MM.1S (cell line): Measurements from ENCODE around the gene TRAF3.
"Not testable (repeated sequence)": the region's sequence is repeated elsewhere in the genome, so short reads cannot be mapped to it uniquely, and the experiment has no call there.

ENCODE experiments used
- DNase-seq: peaks from one replicate; pipeline ENCODE4 v3.0.0-alpha.2; 2015
- H2AFZ ChIP-seq: fragments of 300-600 bp; sonication (generic); 2 replicates; pipeline ENCODE4 v1.6.0; 2016; ENCODE audit warnings: antibody characterized with exemption, low read length
- H3F3A ChIP-seq: fragments of 300-600 bp; sonication (generic); 2 replicates; pipeline ENCODE4 v1.6.1; 2016; ENCODE audit warnings: mild to moderate bottlenecking, antibody characterized with exemption, low read length, moderate library complexity, mixed read lengths; ENCODE audit not compliant: insufficient read depth
- H3K27ac ChIP-seq: fragments of 300-600 bp; sonication (generic); 2 replicates; pipeline ENCODE4 v1.5.1; 2016; ENCODE audit warnings: mild to moderate bottlenecking, low read length
- H3K27me3 ChIP-seq: fragments of 300-600 bp; sonication (generic); replicated peaks from 2 replicates; pipeline ENCODE4 v1.6.0; 2016; ENCODE audit warnings: low read length; ENCODE audit not compliant: insufficient read depth
- H3K36me3 ChIP-seq: fragments of 300-600 bp; sonication (generic); replicated peaks from 2 replicates; pipeline ENCODE4 v1.6.1; 2016; ENCODE audit warnings: mild to moderate bottlenecking, low read length, mixed read lengths; ENCODE audit not compliant: insufficient read depth
- H3K4me1 ChIP-seq: fragments of 300-600 bp; sonication (generic); 2 replicates; pipeline ENCODE4 v1.6.1; 2016; ENCODE audit warnings: low read length, mixed read lengths
- H3K4me2 ChIP-seq: fragments of 300-600 bp; sonication (generic); 2 replicates; pipeline ENCODE4 v1.6.0; 2016; ENCODE audit warnings: low read depth, low read length
- H3K4me3 ChIP-seq: fragments of 300-600 bp; sonication (generic); 2 replicates; pipeline ENCODE4 v1.5.1; 2016; ENCODE audit warnings: low read length, mixed read lengths
- H3K79me2 ChIP-seq: fragments of 300-600 bp; sonication (generic); 2 replicates; pipeline ENCODE4 v1.6.1; 2016; ENCODE audit warnings: mixed run types, low read length, mixed read lengths
- H3K9ac ChIP-seq: fragments of 300-600 bp; sonication (generic); 2 replicates; pipeline ENCODE4 v1.6.1; 2016; ENCODE audit warnings: low read length, mixed read lengths
- H3K9me2 ChIP-seq: fragments of 300-600 bp; sonication (generic); replicated peaks from 2 replicates; pipeline ENCODE4 v1.6.1; 2016; ENCODE audit warnings: mild to moderate bottlenecking, low read length, mixed read lengths; ENCODE audit not compliant: insufficient read depth
- H3K9me3 ChIP-seq: fragments of 300-600 bp; sonication (generic); replicated peaks from 2 replicates; pipeline ENCODE4 v1.6.1; 2016; ENCODE audit warnings: mild to moderate bottlenecking, low read length, mixed read lengths; ENCODE audit not compliant: insufficient read depth
- H4K20me1 ChIP-seq: fragments of 300-600 bp; sonication (generic); 2 replicates; pipeline ENCODE4 v1.6.1; 2016; ENCODE audit warnings: mild to moderate bottlenecking, low read length, moderate library complexity, mixed read lengths; ENCODE audit not compliant: insufficient read depth
- EZH2 ChIP-seq: fragments of 300-600 bp; sonication (generic); optimal IDR thresholded peaks from 2 replicates; pipeline ENCODE3; 2017; ENCODE audit warnings: low read depth, mild to moderate bottlenecking, antibody characterized with exemption, low read length, mixed read lengths
- EZH2phosphoT487 ChIP-seq: fragments of 300-600 bp; sonication (generic); IDR thresholded peaks from 2 replicates; pipeline ENCODE4 v1.6.1; 2018; ENCODE audit warnings: antibody characterized with exemption, low read length
- TF ChIP-seq, protein P1 (sequence below): fragments of 300-600 bp; sonication (generic); IDR thresholded peaks from 2 replicates; pipeline ENCODE4 v1.5.1; 2016; ENCODE audit warnings: antibody characterized with exemption, low read length, mixed read lengths

The TRAF3 gene

DNA sequence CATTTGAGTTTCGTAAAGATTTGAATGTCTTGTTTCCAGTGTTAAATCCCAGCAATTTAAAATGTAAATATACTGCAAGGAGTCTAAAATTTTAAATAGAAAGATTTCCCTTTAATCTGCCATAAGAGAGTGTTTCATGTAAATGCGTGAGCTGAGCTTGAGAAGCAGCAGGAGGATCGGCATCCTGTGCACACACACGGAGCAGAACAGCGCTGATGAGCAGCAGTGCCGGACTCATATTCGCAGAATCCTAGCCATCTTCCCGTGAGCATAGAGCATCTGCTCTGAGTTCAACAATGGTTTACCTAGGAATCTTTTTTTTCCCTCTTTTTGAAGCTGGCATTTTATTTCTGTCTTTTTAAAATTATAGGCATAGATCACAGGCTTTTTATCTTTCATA lies 115.4 kb downstream of the TRAF3 start:
- H3K4me2 ChIP-seq: no peak overlapping the region
- no peaks in the 10 kb centered on the region for H3K36me3 ChIP-seq
- H2AFZ ChIP-seq: no peak overlapping the region
- H3F3A ChIP-seq: no peaks in the 10 kb centered on the region
- TF ChIP-seq EZH2phosphoT487 (no peak), EZH2 (no peak)
- TF ChIP-seq, protein P1, sequence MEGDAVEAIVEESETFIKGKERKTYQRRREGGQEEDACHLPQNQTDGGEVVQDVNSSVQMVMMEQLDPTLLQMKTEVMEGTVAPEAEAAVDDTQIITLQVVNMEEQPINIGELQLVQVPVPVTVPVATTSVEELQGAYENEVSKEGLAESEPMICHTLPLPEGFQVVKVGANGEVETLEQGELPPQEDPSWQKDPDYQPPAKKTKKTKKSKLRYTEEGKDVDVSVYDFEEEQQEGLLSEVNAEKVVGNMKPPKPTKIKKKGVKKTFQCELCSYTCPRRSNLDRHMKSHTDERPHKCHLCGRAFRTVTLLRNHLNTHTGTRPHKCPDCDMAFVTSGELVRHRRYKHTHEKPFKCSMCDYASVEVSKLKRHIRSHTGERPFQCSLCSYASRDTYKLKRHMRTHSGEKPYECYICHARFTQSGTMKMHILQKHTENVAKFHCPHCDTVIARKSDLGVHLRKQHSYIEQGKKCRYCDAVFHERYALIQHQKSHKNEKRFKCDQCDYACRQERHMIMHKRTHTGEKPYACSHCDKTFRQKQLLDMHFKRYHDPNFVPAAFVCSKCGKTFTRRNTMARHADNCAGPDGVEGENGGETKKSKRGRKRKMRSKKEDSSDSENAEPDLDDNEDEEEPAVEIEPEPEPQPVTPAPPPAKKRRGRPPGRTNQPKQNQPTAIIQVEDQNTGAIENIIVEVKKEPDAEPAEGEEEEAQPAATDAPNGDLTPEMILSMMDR: no peak
- H3K9me3 ChIP-seq: no peaks in the 10 kb centered on the region
- H3K4me1 ChIP-seq: no peaks in the 10 kb centered on the region
- no peaks in the 10 kb centered on the region for H3K9me2 ChIP-seq
- H3K9ac ChIP-seq: no peak overlapping the region
- no peaks in the 10 kb centered on the region for H3K79me2 ChIP-seq
- no peak for DNase-seq
- no peaks in the 10 kb centered on the region for H3K27me3 ChIP-seq
- H3K27ac ChIP-seq: no peak overlapping the region
- no peaks in the 10 kb centered on the region for H4K20me1 ChIP-seq
- no peak overlapping the region for H3K4me3 ChIP-seq

DNA sequence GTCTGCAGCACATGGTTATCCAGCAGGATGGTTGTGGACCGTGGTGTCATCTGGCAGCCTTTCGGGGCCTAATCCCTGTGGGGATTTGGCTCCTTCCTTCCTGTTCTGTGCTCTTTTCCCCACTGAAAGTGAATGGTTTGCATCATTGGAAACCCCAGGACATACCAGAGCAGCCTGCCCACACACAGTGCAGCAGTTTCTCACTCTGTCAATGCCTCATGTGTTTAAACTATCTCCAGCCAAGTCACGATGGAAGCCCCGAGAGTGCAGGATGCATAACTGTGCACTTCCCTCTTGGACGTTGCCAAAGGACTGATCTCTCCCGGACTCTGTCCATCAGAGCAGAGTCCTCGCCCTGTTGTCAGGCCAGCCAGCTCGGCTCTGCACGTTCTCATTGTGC lies 116.2 kb downstream of the TRAF3 start:
- no peaks in the 10 kb centered on the region for H4K20me1 ChIP-seq
- no peak overlapping the region for H3K9ac ChIP-seq
- H3K9me2 ChIP-seq: no peaks in the 10 kb centered on the region
- no peak overlapping the region for H3K27ac ChIP-seq
- no peaks in the 10 kb centered on the region for H3K36me3 ChIP-seq
- H3K9me3 ChIP-seq: no peaks in the 10 kb centered on the region
- DNase-seq: no peak
- TF ChIP-seq, protein P1: no peak
- no peak for TF ChIP-seq EZH2phosphoT487
- no peak for TF ChIP-seq EZH2
- H3K27me3 ChIP-seq: no peaks in the 10 kb centered on the region
- no peak overlapping the region for H2AFZ ChIP-seq
- no peak overlapping the region for H3K4me3 ChIP-seq
- no peak overlapping the region for H3K4me2 ChIP-seq
- no peaks in the 10 kb centered on the region for H3F3A ChIP-seq
- H3K79me2 ChIP-seq: no peaks in the 10 kb centered on the region
- H3K4me1 ChIP-seq: no peaks in the 10 kb centered on the region

DNA sequence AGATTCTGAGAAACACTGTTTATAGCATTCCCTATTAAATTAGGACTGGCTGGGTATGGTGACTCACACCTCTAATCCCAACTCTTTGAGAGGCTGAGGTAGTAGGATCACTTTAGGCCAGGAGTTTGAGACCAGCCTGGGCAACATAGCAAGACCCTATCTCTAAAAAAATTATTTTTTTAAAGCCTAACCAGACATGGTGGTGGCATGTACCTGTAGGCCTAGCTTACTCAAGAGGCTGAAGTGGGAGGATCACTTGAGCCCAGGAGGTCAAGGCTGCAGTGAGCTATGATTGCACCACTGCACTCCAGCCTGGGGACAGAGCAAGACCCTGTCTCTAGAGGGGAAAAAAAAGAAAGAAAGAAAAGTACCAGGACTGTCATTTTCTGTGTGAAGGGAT lies 119.5 kb downstream of the TRAF3 start:
- not testable (repeated sequence) for H3K9me3 ChIP-seq, H3K9ac ChIP-seq, H3K4me3 ChIP-seq, H4K20me1 ChIP-seq, H3K36me3 ChIP-seq, H2AFZ ChIP-seq, H3K9me2 ChIP-seq, H3K27ac ChIP-seq, H3K27me3 ChIP-seq, DNase-seq, H3K4me2 ChIP-seq, H3K79me2 ChIP-seq
- Histone ChIP-seq H3K4me1 (peaks cover 13% of the 10 kb centered on the region; the same call in 1 of the 2 replicates), H3F3A (peaks cover 14% of the 10 kb centered on the region)

DNA sequence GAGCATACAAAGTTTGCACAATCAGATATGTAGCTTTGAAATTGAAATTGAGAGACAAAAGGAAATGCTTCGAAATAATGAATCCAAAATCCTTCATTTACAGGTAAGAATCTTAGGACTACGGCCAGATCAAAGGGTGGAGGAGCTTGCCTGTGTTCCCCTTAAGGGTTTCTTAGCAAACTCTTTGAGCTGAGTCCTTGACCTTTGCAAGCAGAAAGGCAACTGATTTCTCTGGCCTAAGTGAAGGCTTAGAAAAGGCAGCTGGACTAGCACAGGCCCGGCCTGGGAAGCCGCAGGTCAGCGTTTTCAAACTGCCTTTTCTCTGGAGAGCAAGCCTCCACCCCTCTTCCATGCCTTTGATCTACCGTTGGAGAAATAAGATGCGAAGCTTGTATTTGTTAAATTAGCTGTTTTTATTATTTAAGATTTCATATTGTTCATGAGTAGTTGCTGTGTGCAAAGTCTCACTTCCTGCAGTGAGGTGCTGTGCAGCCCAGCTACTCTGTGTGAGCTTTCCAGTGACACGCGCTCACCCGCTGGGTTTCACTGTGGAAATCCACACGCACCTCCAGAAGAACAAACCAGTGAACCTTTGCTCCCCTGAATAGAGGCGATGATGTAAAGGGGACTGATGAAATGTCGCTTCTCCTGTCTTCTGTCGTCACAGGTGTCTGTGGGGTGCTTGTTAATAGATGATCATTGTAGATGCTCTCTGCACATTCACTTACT lies 120.2 kb downstream of the TRAF3 start:
- no peak for DNase-seq
- TF ChIP-seq, protein P1: no peak
- TF ChIP-seq EZH2phosphoT487 (no peak), EZH2 (no peak)
- Histone ChIP-seq H2AFZ (no peak overlapping the region), H3K9ac (no peak overlapping the region), H3K27ac (no peak overlapping the region), H4K20me1 (no peaks in the 10 kb centered on the region), H3K79me2 (peaks cover 3% of the 10 kb centered on the region), H3K9me3 (no peaks in the 10 kb centered on the region), H3K9me2 (no peaks in the 10 kb centered on the region), H3F3A (peaks cover 18% of the 10 kb centered on the region), H3K4me2 (no peak overlapping the region), H3K36me3 (no peaks in the 10 kb centered on the region), H3K27me3 (no peaks in the 10 kb centered on the region), H3K4me1 (peaks cover 20% of the 10 kb centered on the region), H3K4me3 (no peak overlapping the region)
